Smooth muscle cell (in vitro differentiated cells): ENCODE data around the gene SERPINA5. TPM values are rescaled to one million over a fixed set of nuclear protein-coding genes. Genes with fewer than 3 reads are reported as not detected.

Experiments used
- DNase-seq: peaks from one replicate; lab custom pipeline; 2025; ENCODE audit not compliant: unreplicated experiment; lab: John Stamatoyannopoulos, UW
- H2AFZ ChIP-seq: fragments of 200-600 bp; sonication (generic); 2 replicates; pipeline ENCODE4 v1.6.0; 2016; ENCODE audit warnings: antibody characterized with exemption, low read depth, mild to moderate bottlenecking
- H3F3A ChIP-seq: fragments of 200-600 bp; sonication (generic); 2 replicates; pipeline ENCODE4 v1.6.0; 2017; ENCODE audit warnings: antibody characterized with exemption, low read depth
- H3K27ac ChIP-seq: fragments of 200-600 bp; sonication (generic); 2 replicates; pipeline ENCODE4 v1.5.1; 2016; ENCODE audit warnings: low read depth, mild to moderate bottlenecking
- H3K27me3 ChIP-seq: fragments of 200-600 bp; sonication (generic); 2 replicates; pipeline ENCODE4 v1.6.1; 2016; ENCODE audit warnings: low read depth, mild to moderate bottlenecking
- H3K36me3 ChIP-seq: fragments of 200-600 bp; sonication (generic); 2 replicates; pipeline ENCODE4 v1.5.1; 2016; ENCODE audit warnings: low read depth
- H3K4me1 ChIP-seq: fragments of 200-600 bp; sonication (generic); 2 replicates; pipeline ENCODE4 v1.5.1; 2016; ENCODE audit warnings: low read depth
- H3K4me2 ChIP-seq: fragments of 200-600 bp; sonication (generic); 2 replicates; pipeline ENCODE4 v1.6.0; 2016; ENCODE audit warnings: mild to moderate bottlenecking
- H3K4me3 ChIP-seq: fragments of 200-600 bp; sonication (generic); 2 replicates; pipeline ENCODE4 v1.5.1; 2016; ENCODE audit warnings: mild to moderate bottlenecking
- H3K79me2 ChIP-seq: fragments of 200-600 bp; sonication (generic); 2 replicates; pipeline ENCODE4 v1.6.0; 2016; ENCODE audit warnings: low read depth, mild to moderate bottlenecking
- H3K9ac ChIP-seq: fragments of 200-600 bp; sonication (generic); 2 replicates; pipeline ENCODE4 v1.6.0; 2016; ENCODE audit warnings: low read depth
- H3K9me3 ChIP-seq: fragments of 200-600 bp; sonication (generic); replicated peaks from 2 replicates; pipeline ENCODE4 v1.5.1; 2016; ENCODE audit warnings: low read depth
- H4K20me1 ChIP-seq: fragments of 200-600 bp; sonication (generic); 2 replicates; pipeline ENCODE4 v1.6.0; 2016; ENCODE audit warnings: low read depth
- CTCF ChIP-seq: fragments of 200-600 bp; sonication (generic); IDR thresholded peaks from 2 replicates; pipeline ENCODE4 v1.5.1; 2017; ENCODE audit warnings: borderline replicate concordance, mild to moderate bottlenecking, antibody characterized with exemption; ENCODE audit not compliant: insufficient read depth, poor library complexity, severe bottlenecking
- WGBS: methylation state at CpG from one replicate; pipeline ENCODE4 v1.1.7; 2016; ENCODE audit warnings: low lambda C conversion rate; 5-methylcytosine and 5-hydroxymethylcytosine counted together
- polyA plus RNA-seq: library from polyadenylated mRNA; unstranded; fragments of >200 nt; fragmentation: Nextera tagmentation; extraction: Ambion mirVana; gene quantifications from 2 replicates; pipeline ENCODE4 v1.2.1, GENCODE V29; 2016
- total RNA-seq: library from RNA; depleted of rRNA; stranded (reverse); fragments of >200 nt; gene quantifications from 2 replicates; pipeline ENCODE4 v1.2.3, GENCODE V29; 2014

The SERPINA5 gene
- total and polyA plus RNA-seq, 2 experiments from 2014 or later, result 0.27 to 0.43 TPM

GRCh38 chr14:94594441-94594840 lies 13.2 kb downstream of the SERPINA5 start:
- Histone ChIP-seq H2AFZ (no peak overlapping the region), H3K27me3 (no peaks in the 10 kb centered on the region), H3K36me3 (no peaks in the 10 kb centered on the region), H3K27ac (no peak overlapping the region), H3K9ac (no peak overlapping the region), H4K20me1 (no peaks in the 10 kb centered on the region), H3K79me2 (no peaks in the 10 kb centered on the region), H3K4me3 (no peak overlapping the region), H3F3A (no peaks in the 10 kb centered on the region), H3K9me3 (no peaks in the 10 kb centered on the region), H3K4me1 (no peaks in the 10 kb centered on the region), H3K4me2 (no peak overlapping the region)
- no peak for DNase-seq
- 91% methylated on average over 7 of the region's 7 CpGs for WGBS
- TF ChIP-seq CTCF, result no peak

GRCh38 chr14:94595912-94596311 lies 14.7 kb downstream of the SERPINA5 start:
- Histone ChIP-seq H3K27me3 (no peaks in the 10 kb centered on the region), H3K4me3 (no peak overlapping the region), H3K9ac (no peak overlapping the region), H3K79me2 (no peaks in the 10 kb centered on the region), H2AFZ (no peak overlapping the region), H3K36me3 (no peaks in the 10 kb centered on the region), H3K9me3 (no peaks in the 10 kb centered on the region), H3K27ac (no peak overlapping the region), H3F3A (no peaks in the 10 kb centered on the region), H3K4me2 (no peak overlapping the region), H3K4me1 (peaks cover 2% of the 10 kb centered on the region), H4K20me1 (no peaks in the 10 kb centered on the region)
- WGBS, result 91% methylated on average over 2 of the region's 2 CpGs
- no peak for DNase-seq
- no peak for TF ChIP-seq CTCF

GRCh38 chr14:94596361-94596760 lies 15.1 kb downstream of the SERPINA5 start:
- no peaks in the 10 kb centered on the region for H3K27me3 ChIP-seq
- H3K9ac ChIP-seq, result no peak overlapping the region
- TF ChIP-seq CTCF, result no peak
- peaks cover 3% of the 10 kb centered on the region for H3K4me1 ChIP-seq
- no peak overlapping the region for H2AFZ ChIP-seq
- no peak overlapping the region for H3K27ac ChIP-seq
- DNase-seq, result no peak
- H3K4me3 ChIP-seq, result no peak overlapping the region
- H4K20me1 ChIP-seq, result no peaks in the 10 kb centered on the region
- H3K4me2 ChIP-seq, result no peak overlapping the region
- H3K36me3 ChIP-seq, result no peaks in the 10 kb centered on the region
- WGBS, result 91% methylated on average over 9 of the region's 9 CpGs
- H3K79me2 ChIP-seq, result no peaks in the 10 kb centered on the region
- no peaks in the 10 kb centered on the region for H3K9me3 ChIP-seq
- no peaks in the 10 kb centered on the region for H3F3A ChIP-seq

- 91% methylated on average over 5 of the region's 5 CpGs for WGBS
- H3K4me3 ChIP-seq, result no peak overlapping the region
- no peak for TF ChIP-seq CTCF
- H3K79me2 ChIP-seq, result no peaks in the 10 kb centered on the region
- no peaks in the 10 kb centered on the region for H3F3A ChIP-seq
- peaks cover 3% of the 10 kb centered on the region for H3K4me1 ChIP-seq
- no peak for DNase-seq
- H3K9me3 ChIP-seq, result no peaks in the 10 kb centered on the region
- H3K4me2 ChIP-seq, result no peak overlapping the region
- no peak overlapping the region for H3K9ac ChIP-seq
- H3K36me3 ChIP-seq, result no peaks in the 10 kb centered on the region
- H2AFZ ChIP-seq, result no peak overlapping the region
- no peak overlapping the region for H3K27ac ChIP-seq
- H3K27me3 ChIP-seq, result no peaks in the 10 kb centered on the region
- H4K20me1 ChIP-seq, result no peaks in the 10 kb centered on the region
Observed at GRCh38 chr14:94597788-94598187, 16.6 kb downstream of the SERPINA5 start.
